ENCODE data around the gene PSMF1. TPM values are rescaled to one million over a fixed set of nuclear protein-coding genes. Genes with fewer than 3 reads are reported as not detected.

PSMF1 gene
- total and polyA plus RNA-seq, 2 of the 4 experiments (the other 2 are of a cell fraction), result 93.6 to 109 TPM

DNA sequence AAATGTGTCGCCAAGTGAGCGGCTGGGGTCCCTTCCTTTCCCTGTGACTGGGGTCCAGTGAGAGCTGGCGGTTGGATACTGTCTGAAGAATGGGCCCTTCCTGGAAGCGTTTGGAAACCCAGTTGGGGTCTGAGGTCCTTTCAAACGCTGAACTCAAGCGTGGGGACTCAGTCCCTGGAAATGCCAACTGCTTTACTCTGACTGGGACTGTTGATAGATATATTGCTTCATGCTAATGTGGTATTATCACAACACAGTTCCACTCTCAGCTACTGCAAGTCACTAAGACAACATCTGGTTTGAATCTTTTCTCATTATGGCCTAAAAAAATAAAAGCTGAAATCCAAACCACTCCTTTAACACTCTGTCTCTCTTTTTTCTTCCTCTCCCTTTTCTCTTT, 23.7 kb upstream of the PSMF1 start:
- WGBS, 2 experiments (ENCODE audit: extremely low coverage in 2 of 2, insufficient read length in 1 of 2), result no CpG with 5 or more reads among the region's 6 CpGs
- in situ Hi-C loops (cut with MboI; ENCODE audit: low sequenced_read_pairs), result no loop called here
- no peak overlapping the region for H2BK15ac ChIP-seq (ENCODE audit: low read depth, low read length)
- no peak overlapping the region for H2BK20ac ChIP-seq (ENCODE audit: low read depth, low read length)
- H3K18ac ChIP-seq (ENCODE audit: low read depth, low read length), result no peak overlapping the region
- H4K5ac ChIP-seq (ENCODE audit: low read depth, low read length), result no peak overlapping the region
- H3K27ac ChIP-seq (ENCODE audit: insufficient read depth, low read length), result no peak overlapping the region
- H2AK5ac ChIP-seq (ENCODE audit: low read depth, low read length), result no peak overlapping the region
- H3K36me3 ChIP-seq (ENCODE audit: control insufficient read depth, insufficient read depth, low read length), result no peaks in the 10 kb centered on the region
- H4K20me1 ChIP-seq (ENCODE audit: insufficient read depth, low read length), result no peaks in the 10 kb centered on the region
- H2BK5ac ChIP-seq (ENCODE audit: low read depth, low read length, poor library complexity, severe bottlenecking), result no peak overlapping the region
- no peak for TF ChIP-seq MAFK (IDR thresholded peaks at IDR 0.05; ENCODE audit: low read depth, low read length)
- TF ChIP-seq FOS (IDR thresholded peaks at IDR 0.05; ENCODE audit: low read depth, low read length), result no peak
- no peak for TF ChIP-seq RFX5 (IDR thresholded peaks at IDR 0.05; ENCODE audit: low read depth, low read length)
- no peak for TF ChIP-seq SMC3 (IDR thresholded peaks at IDR 0.05; ENCODE audit: low read depth, low read length)
- TF ChIP-seq, protein P1, sequence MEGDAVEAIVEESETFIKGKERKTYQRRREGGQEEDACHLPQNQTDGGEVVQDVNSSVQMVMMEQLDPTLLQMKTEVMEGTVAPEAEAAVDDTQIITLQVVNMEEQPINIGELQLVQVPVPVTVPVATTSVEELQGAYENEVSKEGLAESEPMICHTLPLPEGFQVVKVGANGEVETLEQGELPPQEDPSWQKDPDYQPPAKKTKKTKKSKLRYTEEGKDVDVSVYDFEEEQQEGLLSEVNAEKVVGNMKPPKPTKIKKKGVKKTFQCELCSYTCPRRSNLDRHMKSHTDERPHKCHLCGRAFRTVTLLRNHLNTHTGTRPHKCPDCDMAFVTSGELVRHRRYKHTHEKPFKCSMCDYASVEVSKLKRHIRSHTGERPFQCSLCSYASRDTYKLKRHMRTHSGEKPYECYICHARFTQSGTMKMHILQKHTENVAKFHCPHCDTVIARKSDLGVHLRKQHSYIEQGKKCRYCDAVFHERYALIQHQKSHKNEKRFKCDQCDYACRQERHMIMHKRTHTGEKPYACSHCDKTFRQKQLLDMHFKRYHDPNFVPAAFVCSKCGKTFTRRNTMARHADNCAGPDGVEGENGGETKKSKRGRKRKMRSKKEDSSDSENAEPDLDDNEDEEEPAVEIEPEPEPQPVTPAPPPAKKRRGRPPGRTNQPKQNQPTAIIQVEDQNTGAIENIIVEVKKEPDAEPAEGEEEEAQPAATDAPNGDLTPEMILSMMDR (conservative IDR thresholded peaks at IDR 0.05; ENCODE audit: low read depth, low read length), result no peak
- TF ChIP-seq MXI1 (IDR thresholded peaks at IDR 0.05; ENCODE audit: borderline replicate concordance, low read depth, low read length), result no peak
- no peak for TF ChIP-seq POLR2A (IDR thresholded peaks at IDR 0.05; ENCODE audit: low read depth, low read length)
- no peak for TF ChIP-seq RAD21 (IDR thresholded peaks at IDR 0.05; ENCODE audit: low read length)
- no peak for TF ChIP-seq MAZ (IDR thresholded peaks at IDR 0.05; ENCODE audit: borderline replicate concordance, low read depth, low read length)
- TF ChIP-seq, protein P2, sequence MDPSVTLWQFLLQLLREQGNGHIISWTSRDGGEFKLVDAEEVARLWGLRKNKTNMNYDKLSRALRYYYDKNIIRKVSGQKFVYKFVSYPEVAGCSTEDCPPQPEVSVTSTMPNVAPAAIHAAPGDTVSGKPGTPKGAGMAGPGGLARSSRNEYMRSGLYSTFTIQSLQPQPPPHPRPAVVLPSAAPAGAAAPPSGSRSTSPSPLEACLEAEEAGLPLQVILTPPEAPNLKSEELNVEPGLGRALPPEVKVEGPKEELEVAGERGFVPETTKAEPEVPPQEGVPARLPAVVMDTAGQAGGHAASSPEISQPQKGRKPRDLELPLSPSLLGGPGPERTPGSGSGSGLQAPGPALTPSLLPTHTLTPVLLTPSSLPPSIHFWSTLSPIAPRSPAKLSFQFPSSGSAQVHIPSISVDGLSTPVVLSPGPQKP (IDR thresholded peaks at IDR 0.05; ENCODE audit: borderline replicate concordance, low read depth, low read length), result no peak
- no peak for TF ChIP-seq NFE2L2 (IDR thresholded peaks at IDR 0.05; ENCODE audit: low read depth, low read length)
- no peak for TF ChIP-seq BHLHE40 (IDR thresholded peaks at IDR 0.05; ENCODE audit: low read depth, low read length)
- TF ChIP-seq CEBPB (IDR thresholded peaks at IDR 0.05; ENCODE audit: low read depth, low read length), result no peak
- TF ChIP-seq, protein P3, sequence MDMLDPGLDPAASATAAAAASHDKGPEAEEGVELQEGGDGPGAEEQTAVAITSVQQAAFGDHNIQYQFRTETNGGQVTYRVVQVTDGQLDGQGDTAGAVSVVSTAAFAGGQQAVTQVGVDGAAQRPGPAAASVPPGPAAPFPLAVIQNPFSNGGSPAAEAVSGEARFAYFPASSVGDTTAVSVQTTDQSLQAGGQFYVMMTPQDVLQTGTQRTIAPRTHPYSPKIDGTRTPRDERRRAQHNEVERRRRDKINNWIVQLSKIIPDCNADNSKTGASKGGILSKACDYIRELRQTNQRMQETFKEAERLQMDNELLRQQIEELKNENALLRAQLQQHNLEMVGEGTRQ (IDR thresholded peaks at IDR 0.05; ENCODE audit: low read depth, low read length), result no peak
- no peak for TF ChIP-seq RCOR1 (IDR thresholded peaks at IDR 0.05; ENCODE audit: insufficient replicate concordance, low read length)
- TF ChIP-seq CHD1 (IDR thresholded peaks at IDR 0.05; ENCODE audit: low read depth, low read length), result no peak
- no peak overlapping the region for H2AK9ac ChIP-seq (replicated peaks; ENCODE audit: low read depth, low read length, poor library complexity)
- H3K27me3 ChIP-seq (ENCODE audit: control insufficient read depth, insufficient read depth, low read length), result no peaks in the 10 kb centered on the region
- H3K9me1 ChIP-seq (ENCODE audit: insufficient read depth, low read length), result no peaks in the 10 kb centered on the region
- no peak overlapping the region for H3K14ac ChIP-seq (replicated peaks; ENCODE audit: low read depth, low read length)
- ChIA-PET POLR2A (ENCODE audit: unreplicated experiment) (no interaction called here), CTCF (no interaction called here)
- dilution Hi-C loops (cut with HindIII; ENCODE audit: low sequenced_read_pairs, unreplicated experiment), result no loop called here
- DNase-seq (no peak), ATAC-seq (ENCODE audit: low read depth) (no peak)
- no TSS peak for BruUV-seq (replicated peaks)
- no peak overlapping the region for H2AFZ ChIP-seq (replicated peaks; ENCODE audit: low read length, poor library complexity)
- H3K23ac ChIP-seq (ENCODE audit: low read depth, low read length), result no peak overlapping the region
- H3K4me2 ChIP-seq (ENCODE audit: low read depth, low read length), result no peak overlapping the region
- H3K4ac ChIP-seq (ENCODE audit: low read depth, low read length), result no peak overlapping the region
- H3K4me1 ChIP-seq (ENCODE audit: control insufficient read depth, insufficient read depth, low read length), result no peaks in the 10 kb centered on the region
- H3K4me3 ChIP-seq (ENCODE audit: insufficient read depth, low read depth, low read length), result no peak overlapping the region
- H4K91ac ChIP-seq (ENCODE audit: insufficient read depth, low read depth, low read length), result no peak overlapping the region
- no peak overlapping the region for H4K8ac ChIP-seq (ENCODE audit: low read depth in 2 of 2, low read length in 2 of 2)
- no peak overlapping the region for H3K56ac ChIP-seq (ENCODE audit: extremely low read depth, insufficient read depth, low read length)
- H3K9me3 ChIP-seq (ENCODE audit: control insufficient read depth, insufficient read depth, low read length), result no peaks in the 10 kb centered on the region; the same call in 1 of the 2 replicates
- intact Hi-C loops (cut with micrococcal nuclease), result no loop called here
- no peak overlapping the region for H2BK120ac ChIP-seq (ENCODE audit: low read depth, low read length)
- H3K79me1 ChIP-seq (ENCODE audit: low read depth in 1 of 2, low read length in 2 of 2), result no peaks in the 10 kb centered on the region
- no peak overlapping the region for H3K9ac ChIP-seq (ENCODE audit: low read depth, low read length)

All from IMR-90 (cell line).